Gastroesophageal sphincter (tissue), 4 donors: ENCODE results near the gene RENBP. TPM values are rescaled to one million over a fixed set of nuclear protein-coding genes. Genes with fewer than 3 reads are reported as not detected.
A peak's percentile ranks its signal among the peaks of the same experiment; 100 is the strongest.

Source experiments
- ATAC-seq: fragments of 150-250 bp; one replicate; pipeline ENCODE4 v1.9.1; 2016; ENCODE audit warnings: mild to moderate bottlenecking, moderate library complexity
- H3K27ac ChIP-seq, 4 donors: fragments of 200-600 bp; sonication (generic) in 3 of 4; 1 replicate in 3 of 4; 2 replicates in 1 of 4; pipeline ENCODE4 v1.5.1; 2016 to 2019
- H3K27me3 ChIP-seq: fragments of 200-600 bp; sonication (generic); one replicate; pipeline ENCODE4 v1.5.1; 2019
- H3K36me3 ChIP-seq, 2 donors: fragments of 200-600 bp; sonication (generic); one replicate each; pipeline ENCODE4 v1.5.1; 2019; ENCODE audit warnings: control low read depth in 1 of 2
- H3K4me1 ChIP-seq, 3 donors: fragments of 200-600 bp; sonication (generic); 1 replicate in 2 of 3; 2 replicates in 1 of 3; pipeline ENCODE4 v1.5.1; 2016 to 2019; ENCODE audit warnings: control low read depth in 2 of 3
- H3K4me3 ChIP-seq, 2 donors: fragments of 200-600 bp; sonication (generic); one replicate each; pipeline ENCODE4 v1.5.1; 2019; ENCODE audit warnings: mild to moderate bottlenecking in 1 of 2, moderate library complexity in 1 of 2
- H3K9me3 ChIP-seq, 3 donors: fragments of 200-600 bp; sonication (generic); one replicate each; pipeline ENCODE4 v1.5.1; 2017 to 2019; ENCODE audit warnings: control low read depth in 2 of 3
- EP300 ChIP-seq: sonication (generic); formaldehyde crosslinking; IDR thresholded peaks from one replicate; pipeline ENCODE4 v1.6.1; 2017; ENCODE audit warnings: antibody characterized with exemption, mild to moderate bottlenecking
- POLR2A ChIP-seq, 2 donors: fragments of 450-650 bp; IDR thresholded peaks; one replicate each; pipeline ENCODE4 v1.6.1; 2017; ENCODE audit warnings: antibody characterized with exemption in 2 of 2, mild to moderate bottlenecking in 2 of 2, moderate library complexity in 1 of 2
- POLR2AphosphoS5 ChIP-seq: sonication (generic); formaldehyde crosslinking; IDR thresholded peaks from one replicate; pipeline ENCODE4 v1.6.1; 2017; ENCODE audit warnings: antibody characterized with exemption
- WGBS, 2 donors: methylation state at CpG; one replicate each; pipeline ENCODE4 v1.1.5; 2018; ENCODE audit warnings: low coverage in 1 of 2; 5-methylcytosine and 5-hydroxymethylcytosine counted together
- small RNA-seq, 4 donors: library from RNA; depleted of rRNA; stranded (forward); fragments of <200 nt; gene quantifications; one replicate each; pipeline ENCODE3, GENCODE V24; 2016
- total RNA-seq, 4 donors: library from RNA; depleted of rRNA; stranded (reverse); fragments of >200 nt; gene quantifications; one replicate each; pipeline ENCODE4 v1.1.0, GENCODE V29; 2016
- TF ChIP-seq, protein P1 (sequence below), 4 experiments: fragments of 200-600 bp in 2 of 4; fragments of 450-650 bp in 2 of 4; sonication (generic) in 1 of 4; IDR thresholded peaks; one replicate each; pipeline ENCODE4 v1.5.1; 2017 to 2019; ENCODE audit warnings: antibody characterized with exemption in 4 of 4, mild to moderate bottlenecking in 2 of 4, moderate library complexity in 2 of 4

RENBP gene
- total RNA-seq, 4 donors from 2014 or later = 8.1 to 15.0 (median 12.5) TPM

DNA sequence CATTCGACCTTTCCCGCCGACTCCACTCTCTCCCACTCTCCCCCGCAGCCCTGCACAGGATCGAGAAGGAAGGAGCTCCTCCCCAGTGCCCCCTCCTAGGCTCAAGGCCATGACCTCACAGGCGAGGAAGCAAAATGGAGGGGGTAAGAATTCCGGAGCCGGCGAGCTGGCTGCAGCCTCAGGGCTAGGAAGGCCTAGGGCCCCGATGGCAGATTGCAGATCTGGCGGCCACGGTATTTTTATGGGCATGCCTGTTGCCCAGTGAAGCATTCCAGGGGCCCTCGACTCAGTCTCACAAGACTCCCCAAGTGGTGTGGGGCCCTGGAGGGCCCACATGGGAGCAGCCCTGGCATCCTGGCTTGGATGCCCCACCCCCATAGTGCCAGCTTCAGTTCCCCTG, 57.5 kb downstream of the RENBP start:
- Histone ChIP-seq H3K27ac (peak overlapping the region in 2 of 4 donors; percentile 53 to 73), H3K36me3 (no peaks in the 10 kb centered on the region), H3K4me1 (peaks cover 0 to 16% (median 4%) of the 10 kb centered on the region in 3 donors), H3K4me3 (no peak overlapping the region), H3K9me3 (no peaks in the 10 kb centered on the region), H3K27me3 (peaks cover 52% of the 10 kb centered on the region)
- WGBS, 2 donors = no CpG with 5 or more reads among the region's 13 CpGs
- no peak for ATAC-seq
- TF ChIP-seq POLR2A (IDR thresholded peaks at IDR 0.05) = no peak
- TF ChIP-seq EP300 = no peak
- no peak for TF ChIP-seq POLR2AphosphoS5
- TF ChIP-seq, protein P1, sequence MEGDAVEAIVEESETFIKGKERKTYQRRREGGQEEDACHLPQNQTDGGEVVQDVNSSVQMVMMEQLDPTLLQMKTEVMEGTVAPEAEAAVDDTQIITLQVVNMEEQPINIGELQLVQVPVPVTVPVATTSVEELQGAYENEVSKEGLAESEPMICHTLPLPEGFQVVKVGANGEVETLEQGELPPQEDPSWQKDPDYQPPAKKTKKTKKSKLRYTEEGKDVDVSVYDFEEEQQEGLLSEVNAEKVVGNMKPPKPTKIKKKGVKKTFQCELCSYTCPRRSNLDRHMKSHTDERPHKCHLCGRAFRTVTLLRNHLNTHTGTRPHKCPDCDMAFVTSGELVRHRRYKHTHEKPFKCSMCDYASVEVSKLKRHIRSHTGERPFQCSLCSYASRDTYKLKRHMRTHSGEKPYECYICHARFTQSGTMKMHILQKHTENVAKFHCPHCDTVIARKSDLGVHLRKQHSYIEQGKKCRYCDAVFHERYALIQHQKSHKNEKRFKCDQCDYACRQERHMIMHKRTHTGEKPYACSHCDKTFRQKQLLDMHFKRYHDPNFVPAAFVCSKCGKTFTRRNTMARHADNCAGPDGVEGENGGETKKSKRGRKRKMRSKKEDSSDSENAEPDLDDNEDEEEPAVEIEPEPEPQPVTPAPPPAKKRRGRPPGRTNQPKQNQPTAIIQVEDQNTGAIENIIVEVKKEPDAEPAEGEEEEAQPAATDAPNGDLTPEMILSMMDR (IDR thresholded peaks at IDR 0.05) = no peak

DNA sequence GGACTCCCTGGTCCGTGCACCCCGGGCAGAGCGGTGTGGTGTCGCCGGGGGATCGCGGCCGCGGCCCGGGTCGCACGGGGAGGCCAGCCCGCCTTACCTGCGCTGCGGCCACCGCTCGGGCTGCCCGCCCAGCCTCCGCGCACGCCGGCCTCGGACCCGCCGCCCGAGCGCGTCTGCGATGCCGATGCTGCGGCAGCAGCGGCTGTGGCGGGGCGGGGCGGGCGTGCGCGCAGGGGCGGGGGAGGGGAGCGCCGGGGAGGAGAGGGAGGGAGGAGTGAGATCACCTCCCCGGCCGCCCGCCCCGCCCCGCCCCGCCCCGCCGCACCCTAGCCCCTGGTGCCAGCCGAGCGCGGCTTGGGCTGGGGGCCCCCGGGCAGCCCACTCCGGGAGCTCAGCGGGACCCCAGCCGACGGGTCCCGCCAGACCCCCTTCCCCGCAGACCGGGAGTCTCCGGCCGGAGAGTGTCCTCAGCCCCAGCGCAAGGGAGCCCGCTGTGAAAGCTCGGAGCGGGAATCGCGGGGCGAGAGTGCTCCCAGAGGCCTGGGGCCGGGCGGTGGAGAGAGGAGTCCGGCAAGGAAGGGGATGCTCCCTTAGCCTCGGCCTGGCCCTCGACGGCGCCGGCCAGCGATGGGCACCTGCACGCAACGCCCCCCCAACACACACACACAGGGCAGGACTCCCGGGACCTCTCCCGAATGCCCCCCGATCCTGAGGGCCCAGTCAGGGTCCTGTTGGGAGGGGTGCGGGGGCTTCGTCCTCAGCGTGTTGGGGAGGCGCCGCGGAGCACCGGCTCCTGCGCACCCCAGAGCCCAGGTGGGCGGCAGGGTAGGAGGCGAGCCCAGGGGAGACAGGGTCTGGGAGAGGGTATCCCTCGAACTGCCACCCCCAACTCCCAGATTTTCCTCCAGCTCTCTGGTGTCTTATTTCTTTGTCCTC, 58.2 kb downstream of the RENBP start, which contains the start of gene L1CAM:
Gene L1CAM (minus strand): TSS at position 206 of the 936 bp plus-strand sequence. CDS start 10,337 bp downstream, outside the sequence.
- Histone ChIP-seq H3K9me3 (no peaks in the 10 kb centered on the region), H3K4me1 (peaks cover 0 to 16% (median 4%) of the 10 kb centered on the region in 3 donors), H3K36me3 (no peaks in the 10 kb centered on the region), H3K4me3 (peak within 1 kb of the TSS in 1 of 2 donors; percentile 42), H3K27me3 (peaks cover 59% of the 10 kb centered on the region), H3K27ac (peak within 1 kb of the TSS in 3 of 4 donors; percentile 31 to 73 (median 53))
- ATAC-seq = peak; percentile 16
- no peak for TF ChIP-seq POLR2AphosphoS5
- no peak for TF ChIP-seq EP300
- no peak for TF ChIP-seq POLR2A (IDR thresholded peaks at IDR 0.05)
- 16% methylated on average over 10 of the region's 94 CpGs; no CpG with 5 or more reads in 1 of the 2 donors for WGBS, 2 donors

Small RNA genes within 50 kb of the gene (small RNA-seq; reads per million reads assigned to genes)
- gene MIR3202-1 = 0 to 0.13 (median 0) reads per million in 4 donors

Other genes starting within 250 kb of the RENBP start
- 100 to 1,000 TPM in 2 of 4 donors, 10 to 100 TPM in 2; 76.1 to 125 (median 104) TPM for gene BCAP31, start 220.3 kb downstream of the RENBP start, total RNA-seq
- gene ABCD1, start 219.8 kb downstream of the RENBP start, total RNA-seq = 10 to 100 TPM; 14.4 to 38.8 (median 22.0) TPM
- gene PLXNB3, start 180.4 kb downstream of the RENBP start, total RNA-seq = 10 to 100 TPM in 3 of 4 donors, 1 to 10 TPM in 1; 9.2 to 19.2 (median 16.8) TPM
- 1 to 10 TPM in 3 of 4 donors, not detected in 1; 3.0 to 4.7 (median 4.4) TPM for gene SRPK3, start 163.6 kb downstream of the RENBP start, total RNA-seq
- 100 to 1,000 TPM in 1 of 4 donors, 10 to 100 TPM in 3; 55.5 to 104 (median 59.7) TPM for gene IDH3G, start 150.3 kb downstream of the RENBP start, total RNA-seq
- gene SSR4, start 150.0 kb downstream of the RENBP start, total RNA-seq = 100 to 1,000 TPM in 2 of 4 donors, 10 to 100 TPM in 2; 75.8 to 126 (median 110) TPM
- 10 to 100 TPM; 10.6 to 48.5 (median 26.4) TPM for gene PDZD4, start 114.1 kb downstream of the RENBP start, total RNA-seq
- gene L1CAM, start 58.5 kb downstream of the RENBP start, total RNA-seq = 10 to 100 TPM; 16.2 to 53.3 (median 26.7) TPM
- 1 to 10 TPM in 3 of 4 donors, under 1 TPM in 1; 0.81 to 7.9 (median 3.8) TPM for gene AVPR2, start 40.0 kb downstream of the RENBP start, total RNA-seq
- gene ARHGAP4, start 18.4 kb downstream of the RENBP start, total RNA-seq = 10 to 100 TPM; 10.9 to 26.0 (median 18.1) TPM
- gene NAA10, start 9.6 kb downstream of the RENBP start, total RNA-seq = 100 to 1,000 TPM in 1 of 4 donors, 10 to 100 TPM in 3; 68.3 to 103 (median 89.2) TPM
- gene HCFC1, start 27.2 kb upstream of the RENBP start, total RNA-seq = 10 to 100 TPM; 32.9 to 94.4 (median 43.1) TPM
- 1 to 10 TPM; 1.5 to 9.5 (median 5.4) TPM for gene TMEM187, start 28.1 kb upstream of the RENBP start, total RNA-seq
- gene IRAK1, start 75.3 kb upstream of the RENBP start, total RNA-seq = 10 to 100 TPM; 33.0 to 84.7 (median 41.6) TPM
- gene MECP2, start 153.1 kb upstream of the RENBP start, total RNA-seq = 10 to 100 TPM; 65.1 to 87.8 (median 82.5) TPM
- gene OPN1LW, start 199.6 kb upstream of the RENBP start, total RNA-seq = not detected
- gene OPN1MW, start 238.0 kb upstream of the RENBP start, total RNA-seq = not detected